CD4-positive, alpha-beta T cell treated with Interleukin-2 at 100 ng/mL for 4 hours (primary cell): Measurements from ENCODE around the gene NR4A1.
A peak's percentile ranks its signal among the peaks of the same experiment; 100 is the strongest.

Experiments
- DNase-seq: peaks from one replicate; pipeline ENCODE4 v3.0.0-alpha.2; 2020; ENCODE audit warnings: low spot score

The NR4A1 gene

GRCh38 chr12:52079576-52080402 lies 28.5 kb downstream of the NR4A1 start, which contains the start of gene SMIM41:
Gene SMIM41, plus strand, starts transcription at chr12:52079704. Its CDS starts 76 bp downstream, at chr12:52079780.
- no peak for DNase-seq

GRCh38 chr12:52080403-52081251 lies 29.4 kb downstream of the NR4A1 start:
- DNase-seq = no peak

- DNase-seq = no peak
Measured at GRCh38 chr12:52081263-52081733, 30.1 kb downstream of the NR4A1 start.

- no peak for DNase-seq
Measured at GRCh38 chr12:52082026-52082668, 30.9 kb downstream of the NR4A1 start.

GRCh38 chr12:52082669-52082987 lies 31.4 kb downstream of the NR4A1 start:
- DNase-seq = no peak

- peak; percentile 73 for DNase-seq
Measured at GRCh38 chr12:52082988-52083637, 31.9 kb downstream of the NR4A1 start.

GRCh38 chr12:52083638-52083996 lies 32.4 kb downstream of the NR4A1 start:
- DNase-seq = no peak

GRCh38 chr12:52084491-52085231 lies 33.4 kb downstream of the NR4A1 start:
- no peak for DNase-seq

GRCh38 chr12:52085682-52086180 lies 34.5 kb downstream of the NR4A1 start:
- DNase-seq = no peak

GRCh38 chr12:52086366-52086765 lies 35.1 kb downstream of the NR4A1 start:
- DNase-seq = no peak

GRCh38 chr12:52086944-52087835 lies 35.9 kb downstream of the NR4A1 start:
- no peak for DNase-seq

- DNase-seq = no peak
Measured at GRCh38 chr12:52087961-52088820, 36.9 kb downstream of the NR4A1 start.

- no peak for DNase-seq
Measured at GRCh38 chr12:52089491-52089890, 38.2 kb downstream of the NR4A1 start.

- no peak for DNase-seq
Measured at GRCh38 chr12:52090291-52090690, 39.0 kb downstream of the NR4A1 start.

GRCh38 chr12:52091061-52091460 lies 39.8 kb downstream of the NR4A1 start:
- no peak for DNase-seq

GRCh38 chr12:52091869-52092268 lies 40.6 kb downstream of the NR4A1 start:
- no peak for DNase-seq

- no peak for DNase-seq
Measured at GRCh38 chr12:52093346-52093745, 42.1 kb downstream of the NR4A1 start.

GRCh38 chr12:52096332-52097044 lies 45.2 kb downstream of the NR4A1 start:
- DNase-seq = no peak
